GM23248 (cell line): ENCODE measurements around the gene TTC28.

Experiments
- EZH2 ChIP-seq: fragments of 200-600 bp; sonication (generic); IDR thresholded peaks from 2 replicates; pipeline ENCODE4 v1.6.1; 2018; ENCODE audit warnings: antibody characterized with exemption, mild to moderate bottlenecking; ENCODE audit not compliant: insufficient read depth, poor library complexity, severe bottlenecking
- EZH2phosphoT487 ChIP-seq: fragments of 200-600 bp; sonication (generic); IDR thresholded peaks from 2 replicates; pipeline ENCODE4 v1.6.1; 2018; ENCODE audit warnings: antibody characterized with exemption, moderate library complexity, mild to moderate bottlenecking, low read depth; ENCODE audit not compliant: insufficient read depth

- TF ChIP-seq EZH2: no peak
- TF ChIP-seq EZH2phosphoT487: no peak
These were observed 10.3 kb downstream of the TTC28 start for GRCh38 chr22:28669387-28669786.
